ENCODE data around the gene CMTM6. TPM values are rescaled to one million over a fixed set of nuclear protein-coding genes. Genes with fewer than 3 reads are reported as not detected.

Gene CMTM6
- total and polyA plus RNA-seq, 2 of the 8 experiments (the other 6 are each of a cell fraction or from before 2014, with no cell fraction given): 24.0 to 51.5 TPM

DNA sequence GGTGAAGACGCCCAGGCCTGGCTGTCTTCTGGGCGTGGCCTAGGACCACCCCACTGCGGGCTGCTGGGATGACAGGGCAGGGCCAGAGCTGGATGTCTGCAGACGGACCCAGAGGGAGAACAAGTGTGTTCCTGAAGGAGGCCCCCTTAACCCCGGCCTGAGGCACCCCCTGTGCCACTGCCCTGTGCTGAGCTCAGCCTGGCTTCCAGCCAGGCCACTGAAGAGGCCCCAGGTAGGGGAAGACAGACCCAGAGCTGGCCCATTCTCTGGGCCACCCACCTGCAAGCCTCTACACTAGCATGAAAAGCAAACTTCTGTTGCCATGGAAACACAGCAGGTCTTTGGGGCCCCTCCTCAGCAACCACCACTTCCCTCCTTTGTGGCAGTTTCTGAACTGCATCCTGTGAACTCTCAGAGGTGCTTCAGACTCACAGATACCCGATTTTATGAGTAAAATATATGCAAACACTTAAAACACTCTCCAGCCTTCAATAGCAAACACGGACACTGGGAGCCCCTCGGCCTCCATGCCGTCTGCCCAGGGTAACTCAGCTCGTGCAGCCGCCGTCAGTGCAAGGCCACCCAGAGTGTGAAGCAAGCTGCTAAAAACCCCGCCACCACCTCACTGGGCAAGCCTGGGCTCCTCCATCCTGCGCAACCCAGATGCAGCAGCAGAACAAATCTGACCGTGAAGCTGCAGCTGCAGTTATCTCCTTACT lies 42.5 kb downstream of the CMTM6 start (continued):
- TF ChIP-seq EP300 (IDR thresholded peaks at IDR 0.05; ENCODE audit: borderline replicate concordance in 1 of 2, low read depth in 2 of 2, low read length in 2 of 2) (peak in 1 of 2 experiments; percentile 72; a peak in 1 of 3 replicates), BCL11A (IDR thresholded peaks at IDR 0.05; ENCODE audit: low read depth in 2 of 2, low read length in 2 of 2) (no peak), YY1 (IDR thresholded peaks at IDR 0.05; ENCODE audit: low read depth, low read length) (peak; percentile 32; the same call in 1 of the 2 replicates), MAFK (IDR thresholded peaks at IDR 0.05; ENCODE audit: low read depth, low read length) (no peak), KDM1A (IDR thresholded peaks at IDR 0.05; ENCODE audit: borderline replicate concordance, low read length) (peak; percentile 49; the same call in 1 of the 2 replicates), POLR2AphosphoS5 (IDR thresholded peaks at IDR 0.05; ENCODE audit: low read depth, low read length) (peak; percentile 39; the same call in 1 of the 2 replicates), TCF12 (IDR thresholded peaks at IDR 0.05; ENCODE audit: low read depth, low read length) (0 out of 2 replicates have a peak, but pooled peaks have one; percentile 28), RBBP5 (IDR thresholded peaks at IDR 0.05; ENCODE audit: borderline replicate concordance, low read depth, low read length) (peak; percentile 79), GTF2F1 (IDR thresholded peaks at IDR 0.05; ENCODE audit: borderline replicate concordance, low read depth, low read length) (no peak), TEAD4 (IDR thresholded peaks at IDR 0.05; ENCODE audit: low read depth, low read length) (no peak), ASH2L (IDR thresholded peaks at IDR 0.05; ENCODE audit: low read length) (peak; percentile 84)

All from H1 (cell line).